K562 (cell line): Measurements from ENCODE around the gene SMAD3. TPM values are rescaled to one million over a fixed set of nuclear protein-coding genes. Genes with fewer than 3 reads are reported as not detected.

Experiments used
- ATAC-seq: fragments of 200-7000 bp; cut with Tn5 transposase; 3 replicates; pipeline ENCODE4 v1.9.1; 2020; ENCODE audit warnings: moderate library complexity
- BruUV-seq: library from RNA; stranded (reverse); fragments of 400-500 nt; replicated peaks from 2 replicates; lab custom pipeline; 2021; lab: Mats Ljungman, UMichigan
- CTCF ChIA-PET: fragments of 300-600 bp; formaldehyde crosslinking; extraction: SDS; loops from one replicate; lab custom pipeline; 2021; ENCODE audit warnings: low intra/inter-chr PET ratio; lab: Yijun Ruan, JAX
- POLR2A ChIA-PET: fragments of 300-600, 350-650 bp; sonication (Branson Sonifier 250); formaldehyde crosslinking; extraction: SDS; loops from one replicate; lab custom pipeline; 2021; ENCODE audit warnings: antibody characterized with exemption, inconsistent platforms; lab: Yijun Ruan, JAX
- DNase-seq, 4 experiments: peaks; one replicate each; pipeline versions ENCODE4 v3.0.0 to v3.0.0-alpha.2; 2011 to 2018; ENCODE audit warnings: low spot score in 3 of 4, mixed read lengths in 3 of 4; ENCODE audit errors: extremely low read depth in 1 of 4
- FAIRE-seq: peaks from 2 replicates; lab custom pipeline; 2011; peaks lifted over from hg19 to GRCh38; lab: Jason Lieb, UNC
- H2AFZ ChIP-seq: 2 replicates; pipeline ENCODE4 v1.6.0; 2011; ENCODE audit warnings: low read depth, low read length, control low read depth, inconsistent platforms
- H3K27ac ChIP-seq: fragments of 200-600 bp; 3 replicates; pipeline ENCODE4 v1.8.0; 2011; ENCODE audit warnings: low read depth, mild to moderate bottlenecking, control low read depth, inconsistent platforms, low read length, moderate library complexity, mixed read lengths; ENCODE audit errors: extremely low read depth
- H3K27me3 ChIP-seq, 2 experiments: fragments of 300-600 bp in 1 of 2; 2 replicates in 1 of 2; 3 replicates in 1 of 2; pipeline versions ENCODE4 v1.6.0 to v1.8.0; 2011; ENCODE audit warnings: inconsistent platforms in 2 of 2, low read length in 2 of 2, mild to moderate bottlenecking in 1 of 2, mixed read lengths in 1 of 2, moderate library complexity in 1 of 2; ENCODE audit not compliant: control insufficient read depth in 2 of 2, insufficient read depth in 2 of 2
- H3K36me3 ChIP-seq: fragments of 300-600 bp; 3 replicates; pipeline ENCODE4 v1.8.0; 2011; ENCODE audit warnings: mild to moderate bottlenecking, low read length, inconsistent platforms; ENCODE audit not compliant: control insufficient read depth, insufficient read depth
- H3K4me1 ChIP-seq, 2 experiments: fragments of 200-600 bp in 1 of 2; replicated peaks in 1 of 2; 2 replicates in 1 of 2; 3 replicates in 1 of 2; pipeline versions ENCODE4 v1.5.1 to v1.8.0; 2011; ENCODE audit warnings: inconsistent platforms in 2 of 2, low read length in 2 of 2, mild to moderate bottlenecking in 1 of 2, mixed read lengths in 1 of 2, moderate library complexity in 1 of 2; ENCODE audit not compliant: control insufficient read depth in 2 of 2, insufficient read depth in 2 of 2
- H3K4me2 ChIP-seq: 2 replicates; pipeline ENCODE4 v1.6.1; 2011; ENCODE audit warnings: low read length, control low read depth, inconsistent platforms, mixed read lengths; ENCODE audit not compliant: insufficient read depth
- H3K4me3 ChIP-seq: fragments of 200-600 bp; sonication (generic), shearing (Covaris generic); 2 replicates; pipeline ENCODE4 v1.5.1; 2016; ENCODE audit warnings: control low read depth, inconsistent platforms
- H3K79me2 ChIP-seq: fragments of 200-600 bp; 3 replicates; pipeline ENCODE4 v1.8.0; 2011; ENCODE audit warnings: low read length, inconsistent platforms; ENCODE audit not compliant: control insufficient read depth, insufficient read depth
- H3K9ac ChIP-seq, 2 experiments: 2 replicates each; pipeline versions ENCODE4 v1.6.0 to v1.6.1; 2011; ENCODE audit warnings: low read depth in 2 of 2, low read length in 2 of 2, control low read depth in 1 of 2, inconsistent platforms in 1 of 2, mild to moderate bottlenecking in 1 of 2, mixed read lengths in 1 of 2; ENCODE audit not compliant: insufficient read depth in 1 of 2
- H3K9me1 ChIP-seq: one replicate; pipeline ENCODE4 v1.6.0; 2011; ENCODE audit warnings: inconsistent platforms, mild to moderate bottlenecking, low read length, moderate library complexity; ENCODE audit not compliant: control insufficient read depth, insufficient read depth
- H3K9me3 ChIP-seq: replicated peaks from 2 replicates; pipeline ENCODE4 v1.5.1; 2011; ENCODE audit warnings: low read depth, low read length, inconsistent platforms; ENCODE audit not compliant: control insufficient read depth, insufficient read depth
- H4K20me1 ChIP-seq: replicated peaks from 2 replicates; pipeline ENCODE4 v1.6.1; 2011; ENCODE audit warnings: low read length, inconsistent platforms, mixed read lengths; ENCODE audit not compliant: control insufficient read depth, insufficient read depth
- C11orf30 ChIP-seq: fragments of 450-650 bp; IDR thresholded peaks from 2 replicates; pipeline ENCODE4 v1.6.1; 2016; ENCODE audit warnings: low read depth, mild to moderate bottlenecking
- IRF1 ChIP-seq: sonication (generic); formaldehyde crosslinking; IDR thresholded peaks from 2 replicates; pipeline ENCODE4 v1.8.0; 2022; ENCODE audit warnings: missing genetic modification reagents, mild to moderate bottlenecking, borderline replicate concordance
- SRSF3 ChIP-seq: fragments of 200-400 bp; formaldehyde crosslinking; IDR thresholded peaks from 2 replicates; pipeline ENCODE4 v1.6.1; 2016; ENCODE audit warnings: mild to moderate bottlenecking, low read length, moderate library complexity; ENCODE audit not compliant: insufficient read depth
- ZNF316 ChIP-seq: fragments of 450-650 bp; IDR thresholded peaks from 2 replicates; pipeline ENCODE4 v1.6.1; 2016
- WGBS: fragments of 100-300 bp; shearing (Covaris generic); methylation state at CpG from one replicate; pipeline ENCODE4 v1.1.6; 2016; ENCODE audit warnings: low coverage, mixed read lengths; ENCODE audit not compliant: insufficient coverage; ENCODE audit errors: missing lambda C conversion rate; 5-methylcytosine and 5-hydroxymethylcytosine counted together
- in situ Hi-C: fragments of 300-500 bp; cut with MboI; formaldehyde crosslinking; loops from 4 replicates; pipeline ENCODE4 v1.15.0; 2018; ENCODE audit warnings: inconsistent platforms, mixed read lengths
- intact Hi-C: fragments of 100-400 bp; cut with micrococcal nuclease; formaldehyde crosslinking; loops from 2 replicates; pipeline ENCODE4 v1.14.2; 2022
- polyA plus RNA-seq, 8 experiments: library from polyadenylated mRNA; depleted of rRNA in 4 of 8; stranded (reverse) in 5 of 8; unstranded in 3 of 8; fragments of >200 nt; fragmentation: Nextera tagmentation in 2 of 8; fragmentation: Illumina TruSeq in 1 of 8; extraction: Ambion mirVana in 2 of 8; extraction: Trizol in 1 of 8; gene quantifications; 2 replicates each; pipeline versions ENCODE4 v1.2.1 to v1.2.3, GENCODE V29; 2011 to 2014; ENCODE audit warnings: inconsistent platforms in 1 of 8, missing spikeins in 1 of 8
- total RNA-seq, 7 experiments: library from RNA; depleted of rRNA in 6 of 7; stranded (reverse); fragments of >200 nt in 6 of 7; fragmentation: Illumina TruSeq in 2 of 7; extraction: Trizol in 2 of 7; gene quantifications; 2 replicates each; pipeline versions ENCODE4 v1.2.1 to v1.2.3, GENCODE V29; 2011 to 2021; ENCODE audit warnings: low replicate concordance in 1 of 7

Gene SMAD3
- total and polyA plus RNA-seq, 9 of the 15 experiments (the other 6 are each of a cell fraction or from before 2014, with no cell fraction given): 4.3 to 39.2 (median 11.1) TPM

GRCh38 chr15:67157521-67158252 lies 92.3 kb downstream of the SMAD3 start:
- Histone ChIP-seq H3K4me1 (peaks cover 0 to 5% of the 10 kb centered on the region in 2 experiments; a peak in 4 of 5 replicates), H2AFZ (no peak overlapping the region), H3K9me3 (0 out of 2 replicates have a peak, but pooled peaks cover 1% of the 10 kb centered on the region), H3K27me3 (no peaks in the 10 kb centered on the region), H4K20me1 (no peaks in the 10 kb centered on the region), H3K27ac (no peak overlapping the region), H3K79me2 (no peaks in the 10 kb centered on the region; the same call in 2 of the 3 replicates), H3K4me3 (no peak overlapping the region), H3K36me3 (no peaks in the 10 kb centered on the region; the same call in 1 of the 3 replicates), H3K9ac (peak overlapping the region in 1 of 2 experiments; percentile 48; a peak in 2 of 4 replicates), H3K9me1 (no peaks in the 10 kb centered on the region), H3K4me2 (no peak overlapping the region)
- DNase-seq: no peak
- intact Hi-C loops (no loop called here), in situ Hi-C loops (no loop called here)
- BruUV-seq: no TSS peak
- ChIA-PET POLR2A (interaction anchor here (0.7 kb wide), 1 partner anchor 17 kb away, joined by 3 read pairs; no protein-coding TSS in a partner anchor), CTCF (no interaction called here)
- TF ChIP-seq IRF1 (CRISPR knock-in tag) (no peak), ZNF316 (0 out of 2 replicates have a peak, but pooled peaks have one; percentile 5), SRSF3 (no peak), C11orf30 (peak; percentile 35; the same call in 1 of the 2 replicates)
- ATAC-seq: no peak
- WGBS: 91% methylated on average over 8 of the region's 8 CpGs
- no peak for FAIRE-seq
